ENCODE results near the gene CSNK1G3. TPM values are rescaled to one million over a fixed set of nuclear protein-coding genes. Genes with fewer than 3 reads are reported as not detected.

CSNK1G3 gene
- polyA plus RNA-seq, 1 donor, result 18.1 TPM

- no peak for DNase-seq (ENCODE audit: low read depth)
Measured at GRCh38 chr5:123514615-123515355, 2.8 kb downstream of the CSNK1G3 start.

- no peak for DNase-seq (ENCODE audit: low read depth)
Measured at GRCh38 chr5:123515904-123516303, 3.9 kb downstream of the CSNK1G3 start.

- no peak for DNase-seq (ENCODE audit: low read depth)
Measured at GRCh38 chr5:123517476-123517875, 5.5 kb downstream of the CSNK1G3 start.

GRCh38 chr5:123518111-123518510 lies 6.1 kb downstream of the CSNK1G3 start:
- DNase-seq (ENCODE audit: low read depth), result no peak

GRCh38 chr5:123520677-123521247 lies 8.8 kb downstream of the CSNK1G3 start:
- no peak for DNase-seq (ENCODE audit: low read depth)

- DNase-seq (ENCODE audit: low read depth), result no peak
Measured at GRCh38 chr5:123524146-123524545, 12.2 kb downstream of the CSNK1G3 start.

- DNase-seq (ENCODE audit: low read depth), result no peak
Measured at GRCh38 chr5:123527190-123527589, 15.2 kb downstream of the CSNK1G3 start.

- no peak for DNase-seq (ENCODE audit: low read depth)
Measured at GRCh38 chr5:123528065-123528464, 16.1 kb downstream of the CSNK1G3 start.

GRCh38 chr5:123528878-123529277 lies 16.9 kb downstream of the CSNK1G3 start:
- no peak for DNase-seq (ENCODE audit: low read depth)

GRCh38 chr5:123530728-123531127 lies 18.8 kb downstream of the CSNK1G3 start:
- DNase-seq (ENCODE audit: low read depth), result no peak

- DNase-seq (ENCODE audit: low read depth), result no peak
Measured at GRCh38 chr5:123535648-123536047, 23.7 kb downstream of the CSNK1G3 start.

- DNase-seq (ENCODE audit: low read depth), result no peak
Measured at GRCh38 chr5:123537256-123537655, 25.3 kb downstream of the CSNK1G3 start.

GRCh38 chr5:123537845-123538244 lies 25.9 kb downstream of the CSNK1G3 start:
- no peak for DNase-seq (ENCODE audit: low read depth)

- DNase-seq (ENCODE audit: low read depth), result no peak
Measured at GRCh38 chr5:123538670-123539459, 26.9 kb downstream of the CSNK1G3 start.

GRCh38 chr5:123540534-123540933 lies 28.6 kb downstream of the CSNK1G3 start:
- DNase-seq (ENCODE audit: low read depth), result no peak

- DNase-seq (ENCODE audit: low read depth), result no peak
Measured at GRCh38 chr5:123543438-123543837, 31.5 kb downstream of the CSNK1G3 start.

GRCh38 chr5:123545506-123545905 lies 33.5 kb downstream of the CSNK1G3 start:
- no peak for DNase-seq (ENCODE audit: low read depth)

- DNase-seq (ENCODE audit: low read depth), result no peak
Measured at GRCh38 chr5:123546657-123547056, 34.7 kb downstream of the CSNK1G3 start.

GRCh38 chr5:123549256-123549904 lies 37.4 kb downstream of the CSNK1G3 start:
- DNase-seq (ENCODE audit: low read depth), result no peak

- no peak for DNase-seq (ENCODE audit: low read depth)
Measured at GRCh38 chr5:123554601-123555000, 42.6 kb downstream of the CSNK1G3 start.

- DNase-seq (ENCODE audit: low read depth), result no peak
Measured at GRCh38 chr5:123557907-123558306, 45.9 kb downstream of the CSNK1G3 start.

- DNase-seq (ENCODE audit: low read depth), result no peak
Measured at GRCh38 chr5:123558762-123559433, 46.9 kb downstream of the CSNK1G3 start.

All from forelimb muscle (tissue), 1 donor.